Islet of Langerhans (tissue), 1 donor: ENCODE measurements around the gene CCPG1.

Source experiments
- FAIRE-seq: peaks from one replicate; lab custom pipeline; 2011; peaks lifted over from hg19 to GRCh38; lab: Jason Lieb, UNC

CCPG1 gene

DNA sequence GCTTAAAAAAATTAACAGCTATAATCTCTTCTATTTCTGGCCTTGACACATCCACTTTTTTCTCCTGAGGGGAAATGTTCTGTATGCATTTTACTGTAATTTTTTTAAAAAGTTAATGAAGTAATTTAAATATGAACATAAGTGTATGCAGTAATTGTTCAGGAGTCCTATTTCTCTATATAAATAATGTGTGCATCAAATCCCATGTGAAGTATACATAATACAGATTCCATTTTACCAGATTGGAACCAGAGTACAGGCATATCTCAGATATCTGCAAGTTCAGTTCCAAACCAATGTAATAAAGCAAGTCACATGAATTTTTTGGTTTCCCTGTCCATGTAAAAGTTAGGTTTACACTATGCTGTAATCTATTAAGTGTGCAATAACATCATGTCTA is 26.6 kb downstream of the CCPG1 start:
- no peak for FAIRE-seq

- no peak for FAIRE-seq
These were observed 29.1 kb downstream of the CCPG1 start for GRCh38 chr15:55379095-55379494.

GRCh38 chr15:55372701-55373440 is 35.3 kb downstream of the CCPG1 start:
- FAIRE-seq: peak; percentile 76

GRCh38 chr15:55366981-55367380 is 41.2 kb downstream of the CCPG1 start:
- no peak for FAIRE-seq

DNA sequence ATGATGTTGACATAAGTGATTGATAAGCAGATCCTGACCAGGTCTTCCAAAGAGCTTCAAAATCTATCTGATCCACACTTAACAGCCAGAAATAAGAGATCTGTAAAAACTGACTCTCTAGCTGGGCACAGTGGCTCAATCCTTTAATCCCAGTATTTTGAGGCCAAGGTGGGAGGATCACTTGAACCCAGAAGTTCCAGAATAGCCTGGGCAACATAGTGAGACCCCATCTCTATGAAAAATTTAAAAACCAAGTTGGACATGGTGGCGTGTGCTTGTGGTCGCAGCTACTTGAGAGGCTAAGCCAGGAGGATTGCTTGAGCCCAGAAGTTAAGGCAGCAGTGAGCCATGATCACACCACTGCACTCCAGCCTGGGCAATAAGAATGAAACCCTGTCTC is 45.5 kb downstream of the CCPG1 start:
- FAIRE-seq: no peak

DNA sequence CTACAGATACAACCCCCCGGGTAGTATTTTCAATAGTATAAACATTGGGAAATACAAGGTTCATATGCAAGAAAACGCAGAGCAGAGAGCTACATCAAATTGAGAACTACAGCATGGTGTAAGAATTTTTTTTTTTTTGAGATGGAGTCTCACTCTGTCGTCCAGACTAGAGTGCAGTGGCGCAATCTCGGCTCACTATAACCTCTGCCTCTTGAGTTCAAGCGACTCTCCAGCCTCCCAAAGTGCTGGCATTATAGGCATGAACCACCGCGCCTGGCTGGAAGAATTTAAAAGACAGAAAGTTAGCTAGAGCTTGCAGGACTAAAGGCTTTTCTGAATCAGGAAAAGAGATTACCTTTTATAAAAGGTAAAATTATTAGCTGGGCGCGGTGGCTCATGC is 47.1 kb downstream of the CCPG1 start:
- FAIRE-seq: no peak

- FAIRE-seq: no peak
These were observed 47.9 kb downstream of the CCPG1 start for GRCh38 chr15:55360256-55360655.

GRCh38 chr15:55358471-55358870 is 49.7 kb downstream of the CCPG1 start:
- no peak for FAIRE-seq

DNA sequence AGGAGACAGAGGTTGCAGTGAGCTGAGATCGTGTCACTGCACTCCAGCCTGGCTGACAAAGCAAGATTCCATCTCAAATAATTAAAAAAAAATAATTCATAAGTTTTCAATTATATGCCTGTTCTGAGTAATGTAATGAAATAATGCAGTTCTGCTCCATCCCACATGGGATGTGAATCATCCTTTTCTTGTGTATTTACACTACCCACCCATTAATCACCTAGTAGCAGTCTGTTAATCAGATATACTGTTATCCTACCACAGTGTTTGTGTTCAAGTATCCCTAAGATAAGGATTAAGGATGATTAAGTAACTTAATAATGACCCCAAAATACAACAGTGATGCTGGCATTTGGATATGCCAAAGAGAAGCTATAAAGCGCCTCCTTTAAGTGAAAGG is 50.4 kb downstream of the CCPG1 start:
- no peak for FAIRE-seq

DNA sequence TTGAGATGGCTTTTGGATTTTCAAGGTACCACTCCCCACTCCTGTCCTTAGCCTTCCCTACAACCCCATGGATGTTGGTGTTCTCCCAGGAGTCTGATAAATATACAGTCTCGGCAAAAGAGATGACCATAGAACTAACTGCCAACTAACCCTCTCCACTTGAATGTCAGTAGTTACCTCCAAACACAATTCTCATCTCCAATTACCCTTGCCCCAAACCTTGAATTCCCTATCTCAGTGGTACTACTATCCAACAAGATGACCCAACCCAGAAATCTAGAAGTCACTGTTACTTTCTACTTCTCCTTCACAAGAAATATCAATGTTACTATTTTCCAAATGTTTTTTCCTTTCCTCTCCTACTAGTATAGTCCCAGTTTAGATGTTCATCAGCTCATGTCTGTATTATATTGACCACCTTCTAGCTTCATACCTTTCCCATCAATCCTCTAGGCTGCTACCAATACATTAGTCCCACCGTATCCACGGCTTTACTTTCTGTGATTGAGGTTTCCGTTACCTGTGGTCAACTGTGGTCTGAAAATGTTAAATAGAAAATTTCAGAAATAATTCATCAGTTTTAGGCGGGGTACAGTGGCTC is 51.1 kb downstream of the CCPG1 start:
- FAIRE-seq: no peak

GRCh38 chr15:55353025-55353424 is 55.1 kb downstream of the CCPG1 start:
- FAIRE-seq: no peak

GRCh38 chr15:55349282-55349681 is 58.9 kb downstream of the CCPG1 start:
- FAIRE-seq: no peak

- FAIRE-seq: no peak
These were observed 59.8 kb downstream of the CCPG1 start for GRCh38 chr15:55348281-55348778.

DNA sequence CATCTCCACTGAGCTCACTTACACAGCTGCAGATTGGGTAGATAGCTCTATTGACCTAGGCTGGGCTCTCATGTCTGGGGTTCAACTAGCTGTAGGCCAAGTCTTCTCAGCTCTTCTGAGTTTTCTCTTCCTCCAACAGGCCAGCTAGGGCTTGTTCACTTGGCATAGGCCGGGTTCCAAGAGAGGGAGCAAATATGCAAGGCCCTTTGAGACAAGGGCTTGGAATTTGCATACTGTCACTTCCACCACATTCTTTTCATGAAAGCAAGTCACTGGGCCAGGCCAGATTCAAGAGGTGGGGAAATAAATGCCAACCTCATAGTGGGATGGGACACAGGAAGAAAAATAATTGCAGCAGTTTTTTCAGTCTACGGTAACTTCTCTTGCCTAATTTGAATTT is 64.0 kb downstream of the CCPG1 start:
- no peak for FAIRE-seq

- no peak for FAIRE-seq
These were observed 65.0 kb downstream of the CCPG1 start for GRCh38 chr15:55343168-55343567.

GRCh38 chr15:55337160-55337559 is 71.0 kb downstream of the CCPG1 start:
- FAIRE-seq: no peak

DNA sequence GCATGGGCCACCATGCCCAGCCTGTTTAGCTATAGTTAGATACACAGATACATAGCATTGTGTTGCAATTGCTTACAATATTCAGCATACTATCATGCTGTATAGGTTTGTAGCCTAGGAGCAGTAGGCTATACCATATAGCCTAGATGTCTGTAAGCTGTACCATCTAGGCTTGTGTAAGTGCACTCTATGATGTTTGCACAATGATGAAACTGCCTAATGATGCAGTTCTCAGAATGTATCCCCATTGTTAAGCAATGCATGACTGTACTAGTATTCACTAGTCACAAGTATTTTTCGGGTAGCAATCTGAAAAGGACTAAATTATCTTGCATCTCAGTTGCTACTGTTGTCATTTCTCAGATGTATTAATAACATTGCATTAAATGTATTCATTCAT is 73.2 kb downstream of the CCPG1 start:
- no peak for FAIRE-seq

DNA sequence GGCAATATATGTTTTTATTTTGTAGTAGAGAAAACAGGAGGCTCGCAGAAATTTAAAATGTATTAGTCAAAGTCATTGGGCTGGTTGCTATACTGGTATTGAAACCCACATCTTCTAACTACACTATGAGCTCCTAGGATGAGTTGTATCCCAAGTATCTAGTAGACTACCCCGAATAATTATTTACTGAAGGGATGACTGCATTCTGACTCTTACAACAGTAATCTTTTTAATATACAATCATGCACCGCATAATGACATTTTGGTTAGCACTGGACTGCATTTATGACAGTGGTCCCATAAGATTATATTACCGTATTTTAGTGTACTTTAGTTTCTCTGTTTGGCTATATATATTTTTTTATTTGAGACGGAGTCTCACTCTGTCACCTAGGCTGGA is 73.8 kb downstream of the CCPG1 start:
- FAIRE-seq: no peak

- no peak for FAIRE-seq
These were observed 80.8 kb downstream of the CCPG1 start for GRCh38 chr15:55327387-55327786.

GRCh38 chr15:55322467-55322866 is 85.7 kb downstream of the CCPG1 start:
- FAIRE-seq: no peak

GRCh38 chr15:55320963-55321362 is 87.2 kb downstream of the CCPG1 start:
- FAIRE-seq: no peak

DNA sequence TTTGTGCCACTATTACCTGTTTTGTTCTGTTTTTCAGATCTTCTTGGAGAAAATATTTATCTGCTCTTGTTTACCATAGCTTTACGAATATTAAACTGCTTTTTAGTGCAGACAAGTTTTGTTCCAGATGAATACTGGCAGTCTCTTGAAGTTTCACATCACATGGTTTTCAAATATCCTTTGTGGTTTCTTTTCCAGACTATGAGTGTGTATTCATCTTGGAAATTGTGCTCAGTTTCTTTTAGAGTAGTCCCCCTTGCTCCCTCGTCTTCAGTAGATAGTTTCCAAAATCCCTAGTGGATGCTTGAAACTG is 88.0 kb downstream of the CCPG1 start:
- FAIRE-seq: no peak

GRCh38 chr15:55319537-55320237 is 88.5 kb downstream of the CCPG1 start:
- FAIRE-seq: no peak
